Omental fat pad (tissue), 4 donors: Measurements from ENCODE around the gene CACNA2D4. TPM values are rescaled to one million over a fixed set of nuclear protein-coding genes. Genes with fewer than 3 reads are reported as not detected.

Experiments used
- ATAC-seq: fragments of 150-250 bp; one replicate; pipeline ENCODE4 v1.9.1; 2016; ENCODE audit warnings: mild to moderate bottlenecking, moderate library complexity; ENCODE audit not compliant: low FRiP score
- DNase-seq: peaks from one replicate; pipeline ENCODE4 v3.0.0-alpha.2; 2019; ENCODE audit warnings: low spot score
- CTCF ChIP-seq, 3 donors: fragments of 450-650 bp; IDR thresholded peaks; one replicate each; pipeline ENCODE4 v1.5.1; 2016 to 2017; ENCODE audit warnings: antibody characterized with exemption in 3 of 3, mild to moderate bottlenecking in 3 of 3, moderate library complexity in 2 of 3
- total RNA-seq, 4 donors: library from RNA; depleted of rRNA; stranded (reverse); fragments of >200 nt; gene quantifications; one replicate each; pipeline ENCODE4 v1.1.0, GENCODE V29; 2016

Gene CACNA2D4
- total RNA-seq: 10 to 100 TPM in 1 of 4 donors, 1 to 10 TPM in 3; 3.9 to 13.0 (median 6.8) TPM

- no peak for ATAC-seq
- no peak for DNase-seq
- no peak for TF ChIP-seq CTCF (IDR thresholded peaks at IDR 0.05)
These were observed at the start of gene CACNA2D4 for GRCh38 chr12:1918081-1918883. TSS of gene CACNA2D4 (minus strand) at chr12:1918652. CDS start at chr12:1918473, 179 bp downstream.

- DNase-seq (no peak), ATAC-seq (no peak)
- TF ChIP-seq CTCF (IDR thresholded peaks at IDR 0.05): no peak
These were observed 48.2 kb upstream of the CACNA2D4 start for GRCh38 chr12:1966561-1967226.

- ATAC-seq: no peak
- no peak for TF ChIP-seq CTCF (IDR thresholded peaks at IDR 0.05)
These were observed 47.5 kb upstream of the CACNA2D4 start for GRCh38 chr12:1965916-1966315.

GRCh38 chr12:1962051-1963020, 43.9 kb upstream of the CACNA2D4 start:
- no peak for DNase-seq
- no peak for ATAC-seq
- TF ChIP-seq CTCF (IDR thresholded peaks at IDR 0.05): no peak

More at GRCh38 chr12:1965916-1966315, 47.5 kb upstream of the CACNA2D4 start:
- DNase-seq: no peak

GRCh38 chr12:1956716-1957115, 38.3 kb upstream of the CACNA2D4 start:
- ATAC-seq: no peak
- no peak for TF ChIP-seq CTCF (IDR thresholded peaks at IDR 0.05)
- DNase-seq: no peak

- ATAC-seq: peak; percentile 63
- DNase-seq: no peak
- TF ChIP-seq CTCF (IDR thresholded peaks at IDR 0.05): no peak
These were observed 31.5 kb upstream of the CACNA2D4 start for GRCh38 chr12:1949771-1950470.
